GM21737 (cell line): ENCODE results near the gene NPLOC4.

Experiments
- ATAC-seq: cut with Tn5 transposase; IDR thresholded peaks from one replicate; pipeline ENCODE4 v1.9.1; 2021; ENCODE audit warnings: mild to moderate bottlenecking, moderate library complexity; ENCODE audit not compliant: unreplicated experiment

The NPLOC4 gene

DNA sequence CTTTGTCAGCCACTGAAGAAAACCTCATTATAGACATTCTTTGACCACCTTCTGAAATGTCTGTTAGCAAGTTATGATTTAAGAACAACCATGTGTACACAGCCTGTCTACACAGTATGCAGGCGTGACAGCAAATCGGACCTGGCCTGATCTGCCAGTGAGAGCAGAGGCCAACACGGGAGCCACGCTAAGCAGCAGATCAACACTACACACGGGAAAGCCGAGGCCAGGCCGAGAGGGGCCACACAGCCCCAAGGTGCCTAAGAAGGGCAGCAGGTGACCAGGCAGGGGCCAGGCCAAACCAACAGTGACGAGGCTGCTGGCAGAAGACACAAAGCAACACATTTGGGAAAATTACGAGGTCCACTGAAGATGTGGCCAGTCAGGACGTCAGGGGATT is 68.5 kb downstream of the NPLOC4 start:
- ATAC-seq, result no peak

DNA sequence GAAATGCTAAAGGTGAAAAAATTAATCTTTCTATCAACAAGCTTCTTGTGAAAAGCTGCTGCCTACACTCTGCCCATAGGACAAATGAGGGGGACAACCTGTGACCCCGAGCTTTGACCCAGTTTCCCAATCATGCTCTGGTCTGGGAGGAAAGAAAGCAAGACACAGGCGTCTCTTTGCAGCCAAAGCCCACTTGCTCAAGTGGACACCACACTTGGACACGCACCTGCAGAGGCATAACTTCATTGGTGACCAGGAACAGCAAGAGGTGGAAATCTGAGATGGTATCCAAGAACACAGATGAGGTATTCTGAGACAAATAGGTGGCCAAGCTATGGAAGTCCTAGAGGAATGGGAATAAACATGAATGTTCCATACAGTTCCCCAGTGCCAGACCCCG is 69.7 kb downstream of the NPLOC4 start:
- ATAC-seq, result no peak

DNA sequence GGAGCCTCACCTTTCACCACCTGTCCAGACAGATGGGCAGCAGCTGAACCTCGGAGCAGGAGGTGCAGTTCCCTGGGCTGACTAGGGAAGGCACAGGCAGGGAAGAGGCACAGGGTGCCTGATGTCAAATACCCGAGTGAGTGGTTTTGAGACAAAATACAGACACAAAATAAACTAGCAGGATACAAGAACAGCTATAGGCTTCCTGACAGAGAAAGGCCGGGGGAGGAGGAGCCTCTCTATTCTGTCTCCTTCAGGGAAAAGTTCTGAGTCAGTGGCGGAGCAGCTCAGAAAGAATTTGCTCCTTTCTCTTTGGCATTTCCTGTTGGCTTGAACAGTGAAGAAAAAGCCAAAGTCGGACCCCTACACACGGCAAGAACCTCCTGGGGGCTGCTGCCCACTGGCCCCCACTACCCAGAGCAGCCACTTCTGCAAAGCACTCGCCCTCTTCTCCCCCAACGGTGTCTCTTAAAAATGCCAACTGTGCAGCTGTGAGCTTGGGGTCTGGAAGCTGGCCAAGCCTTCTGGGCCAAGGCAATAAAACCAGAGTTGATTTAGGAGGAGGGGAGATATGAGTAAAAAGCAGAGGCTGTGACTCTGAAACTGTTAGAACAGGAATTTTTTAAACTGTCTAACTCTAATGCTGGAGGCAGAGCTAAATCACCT is 70.3 kb downstream of the NPLOC4 start:
- no peak for ATAC-seq

DNA sequence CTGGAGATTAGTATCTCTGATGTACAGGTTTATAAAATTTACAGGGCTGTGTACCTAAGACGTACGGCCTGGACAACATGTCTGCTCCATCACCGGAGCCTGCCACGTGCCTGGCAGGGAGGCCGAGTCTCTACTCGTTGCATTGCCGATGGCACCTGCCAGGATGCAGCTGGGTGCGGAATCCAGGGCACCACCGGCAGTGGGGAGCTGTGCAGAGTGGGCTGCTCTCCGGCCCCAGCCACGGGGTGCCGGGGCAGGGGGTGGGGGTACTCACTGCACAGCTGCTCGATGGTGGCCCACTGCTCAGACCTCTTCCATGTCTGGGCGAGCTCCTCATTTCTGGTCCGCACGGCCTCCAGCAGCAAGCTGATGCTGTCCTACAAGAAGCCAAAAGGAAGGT is 71.7 kb downstream of the NPLOC4 start:
- ATAC-seq, result no peak

DNA sequence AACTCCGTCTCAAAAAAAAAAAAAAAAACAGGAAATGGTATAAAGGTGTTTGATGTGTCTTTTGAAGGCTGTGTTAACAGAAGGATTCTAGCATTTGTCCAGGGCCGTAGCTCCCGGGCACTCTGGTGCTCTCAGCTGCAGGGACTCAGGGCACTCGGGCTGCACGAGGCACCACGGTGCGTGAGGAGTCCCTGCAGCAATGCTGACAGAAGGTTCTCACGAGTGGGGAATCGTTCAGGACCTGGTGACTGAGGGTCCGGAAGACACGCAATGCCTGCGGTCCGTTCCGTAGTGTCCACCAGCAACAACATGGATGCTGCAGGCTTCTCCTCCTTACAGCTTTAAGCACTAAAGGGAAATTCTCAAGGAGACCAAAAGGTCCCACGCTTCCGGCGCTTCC is 72.1 kb downstream of the NPLOC4 start:
- no peak for ATAC-seq

DNA sequence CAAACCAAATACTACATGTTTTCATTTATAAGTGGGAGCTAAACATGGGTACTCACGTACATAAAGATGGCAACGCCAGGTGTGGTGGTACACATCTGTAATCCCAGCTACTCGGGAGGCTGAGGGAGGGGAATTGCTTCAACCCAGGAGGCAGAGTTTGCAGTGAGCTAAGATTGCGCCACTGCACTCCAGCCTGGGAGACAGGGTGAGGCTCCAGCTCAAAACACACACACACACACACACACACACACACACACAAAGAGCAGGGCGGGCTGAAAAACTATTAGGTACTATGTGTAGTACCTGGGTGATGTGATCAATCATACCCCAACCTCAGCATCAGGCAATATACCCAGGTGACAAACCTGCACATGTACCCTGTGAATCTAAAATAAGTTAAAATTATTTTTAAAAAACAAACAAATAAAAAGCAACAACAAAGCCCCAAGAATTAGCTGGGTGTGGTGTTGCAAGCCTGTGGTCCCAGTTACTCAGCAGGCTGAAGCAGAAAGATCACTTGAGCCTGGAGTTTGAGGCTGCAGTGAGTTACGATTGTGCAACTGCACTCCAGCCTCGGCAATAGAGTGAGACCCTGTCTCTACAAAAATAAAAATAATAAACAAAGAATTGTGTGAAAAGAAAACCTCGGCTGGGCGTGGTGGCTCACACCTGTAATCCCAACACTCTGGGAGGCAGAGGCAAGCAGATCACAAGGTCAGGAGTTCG is 72.9 kb downstream of the NPLOC4 start:
- ATAC-seq, result no peak

DNA sequence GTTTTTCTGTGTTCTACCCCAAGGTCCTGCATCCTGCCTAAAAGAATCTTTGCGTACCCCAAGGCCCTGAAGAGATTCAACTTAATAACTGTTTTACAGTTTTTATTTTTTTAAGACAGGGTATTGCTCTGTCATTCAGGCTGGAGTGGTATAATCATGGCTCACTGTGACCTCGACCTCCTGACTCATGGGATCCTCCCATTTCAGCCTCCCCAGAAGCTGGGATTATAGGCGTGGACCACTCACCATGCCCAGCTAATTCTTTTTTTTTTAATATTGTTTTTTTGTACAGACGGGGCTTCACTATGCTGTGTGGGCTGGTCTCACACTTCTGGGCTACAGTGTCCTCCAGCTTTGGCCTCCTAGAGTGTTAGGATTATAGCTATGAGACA is 75.4 kb downstream of the NPLOC4 start:
- no peak for ATAC-seq

DNA sequence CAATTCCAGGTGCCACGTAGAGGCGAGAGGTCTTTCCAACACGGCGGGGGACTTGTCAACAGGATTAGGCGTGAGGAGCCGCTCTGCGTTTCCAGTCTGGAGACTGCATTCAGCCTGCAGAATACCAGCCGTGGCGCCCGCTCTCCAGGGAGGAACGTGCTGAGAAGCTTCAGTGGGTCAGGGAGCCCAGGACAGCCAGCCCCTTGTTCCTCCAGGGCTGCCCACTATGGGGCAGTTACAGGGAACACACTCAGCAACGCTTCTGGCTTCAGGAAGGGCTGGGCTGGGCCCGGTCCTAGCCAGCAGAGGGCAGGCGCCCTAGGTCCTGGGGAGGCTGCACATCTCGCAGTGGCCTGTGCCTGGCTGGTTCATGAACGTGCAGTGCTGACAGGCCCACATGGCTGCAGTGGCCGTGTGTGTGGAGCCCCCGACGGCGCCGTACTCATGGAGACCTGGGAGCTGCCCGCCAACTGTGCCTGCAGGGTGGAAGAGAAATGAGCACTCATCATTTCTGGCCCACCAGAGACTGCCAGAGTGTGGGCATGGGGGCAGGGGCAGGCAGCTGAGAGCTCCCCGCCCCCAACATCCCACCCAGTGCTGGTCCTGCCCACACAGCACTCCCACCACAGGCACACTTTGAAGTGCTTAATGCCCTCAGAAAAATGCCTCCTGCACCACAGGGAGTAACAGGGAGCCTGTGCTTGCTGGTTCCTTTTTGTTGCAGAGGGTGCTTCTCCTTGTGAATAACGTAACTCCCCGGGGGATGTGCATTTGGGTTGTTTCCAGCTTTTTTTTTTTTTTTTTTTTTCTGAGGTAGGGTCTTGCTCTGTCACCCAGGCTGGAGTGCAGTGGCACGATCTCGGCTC is 77.7 kb downstream of the NPLOC4 start:
- no peak for ATAC-seq

DNA sequence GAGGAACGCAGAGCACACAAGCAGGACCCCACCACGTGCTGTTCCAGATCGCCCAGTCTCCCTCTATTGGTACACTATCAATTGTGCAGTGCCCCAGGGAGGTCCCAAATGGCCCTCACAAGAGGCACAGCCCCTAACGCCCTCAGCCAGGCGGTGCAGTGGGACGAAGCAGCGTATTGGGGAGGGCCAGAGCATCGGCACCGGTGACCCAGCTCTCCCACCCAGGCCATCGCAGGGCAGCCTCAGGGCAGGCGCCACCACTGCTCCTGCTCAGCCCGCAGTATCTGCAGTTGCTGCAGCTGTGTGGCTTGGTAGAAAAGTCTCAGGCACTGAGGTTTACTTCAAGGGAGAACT is 78.8 kb downstream of the NPLOC4 start:
- ATAC-seq, result no peak

DNA sequence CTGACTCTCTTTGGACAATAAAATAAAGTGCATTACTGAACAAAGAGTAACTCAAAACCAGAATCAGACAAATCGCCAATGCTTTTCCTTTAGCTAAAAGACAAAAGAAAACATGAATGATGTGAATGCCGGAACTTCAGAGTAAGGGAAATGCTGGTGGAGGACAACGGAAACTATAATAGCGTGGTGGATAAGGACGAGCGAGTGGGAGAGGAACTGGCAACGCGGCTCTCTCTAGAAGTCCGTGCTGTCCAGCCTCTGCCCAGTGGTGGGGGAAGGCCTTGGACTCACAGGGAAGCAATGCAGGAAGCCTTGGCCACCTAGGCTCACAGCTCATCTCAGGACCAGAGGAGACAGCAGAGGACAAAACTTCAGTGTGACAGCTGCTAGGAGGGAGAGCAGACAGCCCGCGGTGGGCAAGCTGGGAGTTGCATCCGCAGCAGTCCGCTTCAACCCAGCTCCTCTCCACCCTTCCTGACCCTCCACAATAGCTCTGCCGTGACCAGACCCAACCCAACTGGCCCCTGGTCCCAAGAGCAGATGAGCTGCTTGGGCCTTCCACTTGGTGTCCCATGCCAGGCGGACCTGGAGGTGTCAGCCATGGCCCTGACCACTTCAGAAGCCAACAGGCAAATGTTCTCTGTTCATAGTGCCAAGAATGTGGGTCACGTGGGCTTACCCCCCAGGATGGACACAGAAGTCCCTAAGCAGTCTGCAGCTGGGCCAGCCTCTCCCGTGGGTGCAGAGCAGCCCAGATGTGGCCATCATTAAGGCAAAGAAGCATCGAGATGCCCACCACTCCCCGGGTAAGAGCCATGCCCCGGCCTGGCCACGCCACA is 79.4 kb downstream of the NPLOC4 start:
- no peak for ATAC-seq

DNA sequence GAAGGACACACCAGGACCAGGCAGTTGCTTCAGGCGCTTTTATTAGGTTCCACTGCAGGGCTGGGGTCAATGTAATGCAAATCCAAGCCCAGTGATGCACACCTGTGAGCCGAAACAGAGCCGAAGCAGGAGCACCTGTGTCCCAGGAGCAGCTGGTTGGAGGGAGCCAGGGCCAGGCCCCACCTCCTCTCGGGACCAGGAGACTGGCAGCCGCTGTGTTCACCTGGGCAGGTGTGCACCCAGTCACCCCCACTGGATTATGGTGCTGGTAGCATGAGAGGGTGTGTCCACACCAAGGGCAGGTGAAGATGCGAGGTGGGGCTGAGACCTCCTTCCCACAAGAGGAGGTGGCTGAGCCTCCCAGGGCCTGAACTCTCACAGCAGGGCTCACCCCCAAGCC is 80.0 kb downstream of the NPLOC4 start:
- no peak for ATAC-seq

DNA sequence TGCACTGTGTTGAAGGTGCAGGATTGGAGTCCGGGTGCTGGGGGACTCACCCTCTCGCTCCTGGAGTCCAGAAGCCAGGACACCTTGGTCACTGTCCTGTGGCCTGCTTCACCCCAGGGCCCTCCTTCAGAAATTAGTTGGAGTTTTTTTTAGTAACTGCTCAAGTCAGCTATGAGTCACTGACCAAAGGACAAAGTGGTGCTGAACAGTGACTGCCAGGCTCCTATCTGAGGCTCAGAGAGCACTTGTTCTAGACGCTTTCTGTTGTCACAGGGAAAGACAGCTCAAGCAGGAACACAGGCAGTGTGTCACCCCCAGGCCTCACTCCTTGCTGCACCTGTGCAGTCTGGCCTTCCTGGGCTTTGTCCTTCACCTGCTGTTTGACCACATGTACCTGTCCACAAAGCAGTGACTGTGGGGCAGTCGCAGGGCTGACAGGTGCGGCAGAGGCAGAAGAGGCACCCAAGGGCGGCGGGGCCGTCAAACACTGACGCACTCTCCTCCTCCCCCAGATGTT is 80.7 kb downstream of the NPLOC4 start:
- no peak for ATAC-seq

DNA sequence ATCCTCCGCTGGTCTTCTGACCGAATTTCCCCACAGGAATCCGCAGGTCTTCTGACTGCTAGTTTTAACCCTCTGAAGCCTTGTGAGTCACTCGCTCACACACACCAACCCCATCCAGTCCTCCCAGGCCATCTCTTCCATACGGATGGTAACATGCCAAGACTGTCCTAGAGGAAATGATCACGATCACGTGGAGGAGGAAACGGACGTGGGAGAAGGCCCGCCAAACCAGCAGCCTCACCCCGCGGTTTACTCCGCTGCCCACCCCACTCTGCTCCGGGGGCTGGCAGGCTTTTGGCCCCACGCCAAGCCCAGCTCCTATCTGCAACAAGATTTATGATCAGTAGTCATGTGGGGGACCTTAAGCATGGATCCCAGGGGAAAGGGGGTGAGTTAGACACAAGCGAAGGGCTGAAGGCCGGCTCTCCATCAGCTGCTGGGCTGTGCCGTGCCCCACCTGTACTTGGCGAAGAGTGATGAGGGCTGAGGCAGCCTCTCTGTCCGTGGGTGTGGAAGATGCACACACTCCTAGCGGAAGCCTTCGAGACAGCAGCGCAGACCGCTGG is 83.2 kb downstream of the NPLOC4 start:
- no peak for ATAC-seq

DNA sequence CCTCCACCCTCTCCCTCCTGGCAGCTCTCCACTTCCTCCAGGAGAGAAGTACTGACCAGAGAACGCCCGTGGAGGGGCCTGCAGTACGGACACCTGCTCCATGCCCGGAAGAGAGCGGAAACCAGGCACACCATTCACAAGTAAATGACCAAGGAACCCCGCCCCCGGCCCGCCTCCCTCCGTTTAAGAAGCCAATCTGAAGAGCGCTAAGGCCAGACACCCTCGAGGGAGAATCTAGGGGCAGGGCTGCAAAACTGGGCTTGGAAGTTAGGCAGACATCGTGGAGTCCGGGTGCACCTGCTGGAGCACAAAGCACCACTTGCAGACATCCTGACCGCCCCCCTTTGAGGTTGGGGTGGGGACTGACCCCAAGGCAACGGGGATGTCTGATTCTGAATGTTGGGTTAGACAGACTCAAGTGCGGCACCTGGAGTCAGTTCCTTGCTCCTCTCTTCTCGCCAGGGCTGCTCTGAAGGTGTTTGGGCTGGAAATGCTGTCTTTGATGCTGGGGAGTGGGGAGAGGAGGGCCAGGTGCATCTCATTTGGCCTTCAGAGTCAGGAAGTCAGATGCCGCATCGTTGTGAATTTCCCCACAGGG is 83.8 kb downstream of the NPLOC4 start:
- peak; percentile 35 for ATAC-seq

DNA sequence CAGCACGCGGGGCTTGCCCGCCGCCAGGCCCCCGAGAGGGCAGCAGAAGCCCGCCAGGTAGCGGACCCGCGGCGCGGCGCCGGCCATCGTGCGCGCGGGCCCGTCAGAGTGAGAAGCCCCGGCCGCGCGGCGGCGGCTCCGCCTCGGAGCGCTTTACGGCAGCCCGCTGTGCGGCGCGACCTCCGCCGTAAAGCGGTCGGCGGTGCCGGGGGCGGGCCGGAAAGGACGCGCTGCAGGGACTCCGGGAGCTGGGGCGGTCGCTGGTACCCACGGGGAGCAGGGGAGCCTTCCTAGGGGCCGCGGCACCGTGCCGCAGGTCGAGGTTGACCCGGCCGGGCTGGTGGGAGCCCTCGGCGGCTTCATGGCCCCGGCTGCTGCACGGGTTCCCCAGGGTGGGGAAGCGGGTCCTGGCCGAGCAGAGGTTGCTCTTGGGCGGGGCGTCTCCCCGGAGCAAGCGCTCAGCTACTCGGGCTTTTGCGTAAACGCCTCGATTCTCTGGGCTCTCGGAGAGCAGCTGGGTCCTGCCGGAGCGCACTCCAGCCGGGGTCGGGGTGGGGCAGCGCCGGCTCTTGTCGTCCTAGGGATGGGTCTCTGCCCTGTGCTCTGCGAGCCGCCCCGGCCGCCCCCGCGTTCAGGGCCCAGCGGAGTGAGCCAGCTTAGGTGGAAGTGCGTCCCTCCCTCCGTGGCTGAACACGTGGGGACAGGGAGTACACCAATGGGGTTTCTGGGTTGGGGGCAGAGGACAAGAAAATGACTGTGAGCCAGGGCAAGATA is 84.5 kb downstream of the NPLOC4 start, which contains the start of gene FAAP100:
Gene FAAP100 (minus strand): TSS at position 110 of the 774 bp plus-strand sequence. CDS start 23 bp downstream, at position 87.
- ATAC-seq, result peak; percentile 44

DNA sequence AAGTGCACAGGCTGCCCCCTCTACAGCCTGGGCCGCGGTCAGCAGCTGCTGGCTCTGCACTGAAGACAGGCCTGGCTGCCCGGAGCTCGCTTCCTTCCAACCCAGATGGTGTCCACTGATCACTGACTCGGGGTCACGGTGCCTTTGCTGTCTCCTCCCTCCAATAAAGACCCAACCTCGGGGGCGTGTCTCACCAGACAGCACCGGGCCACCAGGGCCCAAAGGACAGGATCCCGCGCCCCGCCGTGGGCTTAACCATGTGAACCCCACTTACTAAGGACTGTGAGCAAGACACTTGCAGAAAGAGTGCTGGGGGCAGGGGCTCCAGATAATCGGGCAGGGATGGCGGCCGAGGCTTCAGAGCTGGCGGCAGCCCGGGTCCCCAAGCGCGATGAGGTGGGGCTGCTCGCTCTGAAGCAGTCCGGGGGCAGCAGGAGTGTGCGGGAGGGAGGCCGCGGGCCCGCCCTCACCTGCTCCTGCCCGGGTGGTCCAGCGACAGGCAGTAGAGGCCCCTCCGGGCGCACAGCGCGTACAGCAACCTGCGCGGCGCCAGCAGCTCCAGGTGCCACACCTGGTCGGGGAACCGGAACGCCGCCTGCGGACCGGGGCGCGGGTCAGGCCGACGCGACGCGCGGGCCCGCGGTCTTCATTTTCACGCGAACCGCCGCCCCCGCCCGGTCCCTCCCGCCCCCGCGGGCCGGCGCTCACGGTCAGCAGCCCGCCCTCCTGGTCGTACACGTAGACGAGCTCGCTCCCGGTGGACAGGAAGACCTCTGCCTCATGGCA is 85.3 kb downstream of the NPLOC4 start:
- peak; percentile 1 for ATAC-seq

DNA sequence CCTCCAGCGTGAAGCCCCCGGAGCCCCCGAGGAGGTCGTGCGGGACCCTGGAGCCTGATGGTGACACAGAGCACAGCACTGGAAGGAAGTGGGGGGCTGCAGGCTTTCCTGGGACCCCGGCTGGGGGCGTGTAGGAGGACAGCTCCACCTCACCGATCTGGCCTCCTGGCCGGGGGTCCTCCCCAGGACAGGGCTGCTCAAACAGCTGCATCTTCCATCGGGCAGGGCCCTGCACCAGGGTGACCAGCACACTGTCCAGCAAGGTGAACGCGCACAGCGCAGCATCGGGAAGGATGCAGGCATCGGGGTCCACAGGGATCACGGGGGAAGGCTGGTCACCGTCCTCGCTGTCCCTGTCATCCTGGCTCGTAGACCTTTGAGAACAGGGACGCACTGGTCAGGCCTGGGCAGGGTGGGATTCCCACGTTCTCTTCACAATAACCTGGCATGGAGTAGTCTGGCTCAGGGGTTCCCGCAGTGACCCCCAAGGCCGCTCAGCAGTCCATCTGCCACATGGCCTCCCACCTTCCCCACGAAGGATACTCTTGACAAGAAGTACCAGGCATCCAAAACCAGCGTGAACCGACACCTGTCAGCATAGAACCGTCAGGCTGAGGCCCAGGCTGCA is 86.0 kb downstream of the NPLOC4 start:
- ATAC-seq, result no peak

DNA sequence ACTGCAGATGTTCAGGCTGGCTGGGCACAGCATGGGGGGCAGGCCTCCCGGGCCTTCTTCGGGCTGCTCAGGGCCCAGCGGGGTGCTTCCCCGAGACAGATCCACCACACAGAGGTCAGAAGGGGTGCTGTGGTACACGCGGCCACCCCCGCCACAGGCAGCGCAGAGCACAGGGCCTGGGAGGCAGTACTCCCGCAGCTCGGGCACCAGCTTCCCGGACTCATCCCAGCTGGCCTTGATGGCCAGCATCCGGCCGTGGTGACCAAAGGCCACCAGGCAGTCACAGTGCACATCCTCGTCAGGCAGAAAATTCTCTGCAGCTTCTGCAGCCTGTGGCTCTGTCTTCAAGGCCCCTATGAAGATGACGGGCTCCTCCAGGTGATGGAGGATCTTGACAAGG is 86.6 kb downstream of the NPLOC4 start:
- ATAC-seq, result no peak
